ENCODE results near the gene RAD51B.

The RAD51B gene

GRCh38 chr14:67942080-67942710, 122.6 kb downstream of the RAD51B start:
- H3K9me3 Mint-ChIP-seq: no peaks in the 10 kb centered on the region
- H3K27me3 Mint-ChIP-seq: no peaks in the 10 kb centered on the region
- H3K36me3 Mint-ChIP-seq: no peaks in the 10 kb centered on the region
- peaks cover 9% of the 10 kb centered on the region for H3K4me1 Mint-ChIP-seq
- no peak overlapping the region for H3K4me3 Mint-ChIP-seq
- no peak for ATAC-seq
- no peak overlapping the region for H3K27ac Mint-ChIP-seq

GRCh38 chr14:67943947-67944346, 124.4 kb downstream of the RAD51B start:
- no peak for ATAC-seq
- H3K9me3 Mint-ChIP-seq: no peaks in the 10 kb centered on the region
- no peaks in the 10 kb centered on the region for H3K36me3 Mint-ChIP-seq
- no peaks in the 10 kb centered on the region for H3K27me3 Mint-ChIP-seq
- peak overlapping the region; percentile 44 for H3K27ac Mint-ChIP-seq
- H3K4me1 Mint-ChIP-seq: peaks cover 9% of the 10 kb centered on the region
- no peak overlapping the region for H3K4me3 Mint-ChIP-seq

- Mint-ChIP-seq H3K9me3 (no peaks in the 10 kb centered on the region), H3K27ac (no peak overlapping the region), H3K36me3 (no peaks in the 10 kb centered on the region)
Observed at GRCh38 chr14:67944605-67945004, 125.0 kb downstream of the RAD51B start.

GRCh38 chr14:67949771-67950170, 130.2 kb downstream of the RAD51B start:
- H3K4me3 Mint-ChIP-seq: no peak overlapping the region
- no peaks in the 10 kb centered on the region for H3K27me3 Mint-ChIP-seq
- no peaks in the 10 kb centered on the region for H3K36me3 Mint-ChIP-seq
- no peaks in the 10 kb centered on the region for H3K9me3 Mint-ChIP-seq
- H3K27ac Mint-ChIP-seq: no peak overlapping the region
- no peak for ATAC-seq
- H3K4me1 Mint-ChIP-seq: no peaks in the 10 kb centered on the region

More at GRCh38 chr14:67944605-67945004, 125.0 kb downstream of the RAD51B start:
- Mint-ChIP-seq H3K4me3 (no peak overlapping the region), H3K4me1 (peaks cover 9% of the 10 kb centered on the region), H3K27me3 (no peaks in the 10 kb centered on the region)
- ATAC-seq: no peak

GRCh38 chr14:67950386-67950785, 130.8 kb downstream of the RAD51B start:
- ATAC-seq: no peak
- no peaks in the 10 kb centered on the region for H3K36me3 Mint-ChIP-seq
- H3K27me3 Mint-ChIP-seq: no peaks in the 10 kb centered on the region
- H3K9me3 Mint-ChIP-seq: no peaks in the 10 kb centered on the region
- H3K4me1 Mint-ChIP-seq: no peaks in the 10 kb centered on the region
- H3K4me3 Mint-ChIP-seq: no peak overlapping the region
- H3K27ac Mint-ChIP-seq: no peak overlapping the region

- Mint-ChIP-seq H3K4me3 (no peak overlapping the region), H3K4me1 (no peaks in the 10 kb centered on the region), H3K27me3 (no peaks in the 10 kb centered on the region), H3K27ac (no peak overlapping the region), H3K9me3 (no peaks in the 10 kb centered on the region), H3K36me3 (no peaks in the 10 kb centered on the region)
- no peak for ATAC-seq
Observed at GRCh38 chr14:67951529-67952135, 132.1 kb downstream of the RAD51B start.

GRCh38 chr14:67952381-67952780, 132.8 kb downstream of the RAD51B start:
- H3K27ac Mint-ChIP-seq: no peak overlapping the region
- ATAC-seq: no peak
- H3K36me3 Mint-ChIP-seq: no peaks in the 10 kb centered on the region
- no peaks in the 10 kb centered on the region for H3K9me3 Mint-ChIP-seq
- no peak overlapping the region for H3K4me3 Mint-ChIP-seq
- no peaks in the 10 kb centered on the region for H3K4me1 Mint-ChIP-seq
- H3K27me3 Mint-ChIP-seq: no peaks in the 10 kb centered on the region

- no peak overlapping the region for H3K27ac Mint-ChIP-seq
- no peak overlapping the region for H3K4me3 Mint-ChIP-seq
- no peaks in the 10 kb centered on the region for H3K36me3 Mint-ChIP-seq
- H3K9me3 Mint-ChIP-seq: no peaks in the 10 kb centered on the region
- no peaks in the 10 kb centered on the region for H3K4me1 Mint-ChIP-seq
- no peak for ATAC-seq
- no peaks in the 10 kb centered on the region for H3K27me3 Mint-ChIP-seq
Observed at GRCh38 chr14:67952786-67953185, 133.2 kb downstream of the RAD51B start.

- H3K4me1 Mint-ChIP-seq: no peaks in the 10 kb centered on the region
- H3K27me3 Mint-ChIP-seq: no peaks in the 10 kb centered on the region
- H3K27ac Mint-ChIP-seq: no peak overlapping the region
- no peak for ATAC-seq
- H3K9me3 Mint-ChIP-seq: no peaks in the 10 kb centered on the region
- H3K36me3 Mint-ChIP-seq: no peaks in the 10 kb centered on the region
- no peak overlapping the region for H3K4me3 Mint-ChIP-seq
Observed at GRCh38 chr14:67955261-67955660, 135.7 kb downstream of the RAD51B start.

- H3K9me3 Mint-ChIP-seq: no peaks in the 10 kb centered on the region
- no peak overlapping the region for H3K4me3 Mint-ChIP-seq
- no peak for ATAC-seq
- H3K4me1 Mint-ChIP-seq: peaks cover 12% of the 10 kb centered on the region
- no peak overlapping the region for H3K27ac Mint-ChIP-seq
- no peaks in the 10 kb centered on the region for H3K36me3 Mint-ChIP-seq
- no peaks in the 10 kb centered on the region for H3K27me3 Mint-ChIP-seq
Observed at GRCh38 chr14:67957946-67958345, 138.4 kb downstream of the RAD51B start.

- Mint-ChIP-seq H3K27me3 (no peaks in the 10 kb centered on the region), H3K36me3 (peaks cover 13% of the 10 kb centered on the region), H3K4me3 (no peak overlapping the region), H3K27ac (peak overlapping the region; percentile 61), H3K4me1 (peaks cover 12% of the 10 kb centered on the region), H3K9me3 (no peaks in the 10 kb centered on the region)
- ATAC-seq: no peak
Observed at GRCh38 chr14:67961676-67962075, 142.1 kb downstream of the RAD51B start.

GRCh38 chr14:67962215-67962644, 142.7 kb downstream of the RAD51B start:
- H3K9me3 Mint-ChIP-seq: no peaks in the 10 kb centered on the region
- peak overlapping the region; percentile 61 for H3K27ac Mint-ChIP-seq
- ATAC-seq: peak; percentile 77
- H3K4me3 Mint-ChIP-seq: peak overlapping the region; percentile 40
- peaks cover 12% of the 10 kb centered on the region for H3K4me1 Mint-ChIP-seq
- H3K36me3 Mint-ChIP-seq: peaks cover 19% of the 10 kb centered on the region
- H3K27me3 Mint-ChIP-seq: no peaks in the 10 kb centered on the region

GRCh38 chr14:67963545-67963944, 144.0 kb downstream of the RAD51B start:
- Mint-ChIP-seq H3K27me3 (no peaks in the 10 kb centered on the region), H3K27ac (no peak overlapping the region), H3K9me3 (peaks cover under 1% of the 10 kb centered on the region), H3K4me1 (peaks cover 12% of the 10 kb centered on the region), H3K4me3 (no peak overlapping the region), H3K36me3 (peaks cover 32% of the 10 kb centered on the region)
- ATAC-seq: no peak

- ATAC-seq: no peak
Observed at GRCh38 chr14:67963960-67964812, 144.6 kb downstream of the RAD51B start.

GRCh38 chr14:67965696-67966095, 146.1 kb downstream of the RAD51B start:
- H3K4me1 Mint-ChIP-seq: peaks cover 12% of the 10 kb centered on the region
- H3K27ac Mint-ChIP-seq: no peak overlapping the region
- no peaks in the 10 kb centered on the region for H3K27me3 Mint-ChIP-seq
- peaks cover 37% of the 10 kb centered on the region for H3K36me3 Mint-ChIP-seq
- ATAC-seq: no peak
- H3K4me3 Mint-ChIP-seq: no peak overlapping the region
- peaks cover 4% of the 10 kb centered on the region for H3K9me3 Mint-ChIP-seq

More at GRCh38 chr14:67963960-67964812, 144.6 kb downstream of the RAD51B start:
- Mint-ChIP-seq H3K36me3 (peaks cover 37% of the 10 kb centered on the region), H3K27me3 (no peaks in the 10 kb centered on the region), H3K4me1 (peaks cover 12% of the 10 kb centered on the region), H3K4me3 (no peak overlapping the region), H3K27ac (no peak overlapping the region), H3K9me3 (peaks cover 4% of the 10 kb centered on the region)
